CD4-positive, alpha-beta memory T cell (primary cell): ENCODE results near the gene GSPT2. TPM values are rescaled to one million over a fixed set of nuclear protein-coding genes. Genes with fewer than 3 reads are reported as not detected.
"Not testable (repeated sequence)": the region's sequence is repeated elsewhere in the genome, so short reads cannot be mapped to it uniquely, and the experiment has no call there.

ENCODE experiments used
- CTCF ChIA-PET: fragments of 350-600 bp; sonication (Branson Sonifier 250); formaldehyde crosslinking; loops from one replicate; lab custom pipeline; 2021; ENCODE audit warnings: inconsistent platforms; ENCODE audit not compliant: partially characterized antibody; lab: Charles Lee
- POLR2A ChIA-PET: fragments of 350-600 bp; sonication (Branson Sonifier 250); formaldehyde crosslinking; loops from one replicate; lab custom pipeline; 2021; ENCODE audit not compliant: partially characterized antibody; lab: Charles Lee
- DNase-seq, 5 donors: peaks; one replicate each; pipeline versions ENCODE4 v3.0.0 to v3.0.0-alpha.2; 2020 to 2022; ENCODE audit warnings: mixed read lengths in 1 of 5
- H3K27ac ChIP-seq: one replicate; pipeline ENCODE4 v1.7.0; 2013; ENCODE audit warnings: low read depth, low read length
- H3K27me3 ChIP-seq: 2 replicates; pipeline ENCODE4 v1.7.0; 2013; ENCODE audit warnings: mild to moderate bottlenecking, low read length, moderate library complexity; ENCODE audit not compliant: insufficient read depth
- H3K36me3 ChIP-seq: 2 replicates; pipeline ENCODE4 v1.7.0; 2013; ENCODE audit warnings: mild to moderate bottlenecking, low read length, moderate library complexity; ENCODE audit not compliant: insufficient read depth
- H3K4me1 ChIP-seq: 2 replicates; pipeline ENCODE4 v1.7.0; 2013; ENCODE audit warnings: mild to moderate bottlenecking, low read length, moderate library complexity; ENCODE audit not compliant: insufficient read depth
- H3K4me3 ChIP-seq, 2 donors: one replicate each; pipeline ENCODE4 v1.7.0; 2013; ENCODE audit warnings: low read length in 2 of 2, mild to moderate bottlenecking in 1 of 2
- H3K9me3 ChIP-seq, 2 donors: one replicate each; pipeline ENCODE4 v1.7.0; 2013; ENCODE audit warnings: low read length in 2 of 2, control low read depth in 1 of 2; ENCODE audit not compliant: control insufficient read depth in 1 of 2
- H3K27ac Mint-ChIP-seq, 7 donors: one replicate each; pipeline ENCODE4 v1.8.0; 2020 to 2021; ENCODE audit warnings: mixed read lengths in 7 of 7, mild to moderate bottlenecking in 6 of 7, inconsistent platforms in 3 of 7, moderate library complexity in 3 of 7
- H3K27me3 Mint-ChIP-seq, 2 donors: one replicate each; pipeline ENCODE4 v1.8.0; 2020 to 2021; ENCODE audit warnings: mixed read lengths in 2 of 2
- H3K36me3 Mint-ChIP-seq, 2 donors: one replicate each; pipeline ENCODE4 v1.8.0; 2020 to 2021; ENCODE audit warnings: mixed read lengths in 2 of 2, inconsistent platforms in 1 of 2, mild to moderate bottlenecking in 1 of 2
- H3K4me1 Mint-ChIP-seq, 4 donors: one replicate each; pipeline ENCODE4 v1.8.0; 2020 to 2021; ENCODE audit warnings: mixed read lengths in 4 of 4, mild to moderate bottlenecking in 1 of 4
- H3K4me3 Mint-ChIP-seq, 8 donors: one replicate each; pipeline ENCODE4 v1.8.0; 2020 to 2021; ENCODE audit warnings: mixed read lengths in 8 of 8, mild to moderate bottlenecking in 7 of 8, moderate library complexity in 6 of 8, inconsistent platforms in 3 of 8
- H3K9me3 Mint-ChIP-seq, 8 donors: one replicate each; pipeline ENCODE4 v1.8.0; 2020 to 2021; ENCODE audit warnings: mixed read lengths in 8 of 8, mild to moderate bottlenecking in 5 of 8, inconsistent platforms in 3 of 8, moderate library complexity in 1 of 8
- intact Hi-C: fragments of 100-400 bp; cut with micrococcal nuclease; formaldehyde crosslinking; loops from one replicate; pipeline ENCODE4 v1.15.1; 2023
- polyA plus RNA-seq, 2 donors: library from polyadenylated mRNA; unstranded; fragments of 300-500 nt; fragmentation: Illumina TruSeq; gene quantifications; one replicate each; pipeline ENCODE4 v1.2.3, GENCODE V29; 2021
- total RNA-seq, 2 experiments: library from RNA; stranded (reverse); gene quantifications; one replicate each; pipeline ENCODE4 v1.2.3, GENCODE V29; 2021

Gene GSPT2
- total RNA-seq (10 to 100 TPM; 12.0 to 13.1 TPM), polyA plus RNA-seq (1 to 10 TPM; 7.3 to 8.3 TPM)

DNA sequence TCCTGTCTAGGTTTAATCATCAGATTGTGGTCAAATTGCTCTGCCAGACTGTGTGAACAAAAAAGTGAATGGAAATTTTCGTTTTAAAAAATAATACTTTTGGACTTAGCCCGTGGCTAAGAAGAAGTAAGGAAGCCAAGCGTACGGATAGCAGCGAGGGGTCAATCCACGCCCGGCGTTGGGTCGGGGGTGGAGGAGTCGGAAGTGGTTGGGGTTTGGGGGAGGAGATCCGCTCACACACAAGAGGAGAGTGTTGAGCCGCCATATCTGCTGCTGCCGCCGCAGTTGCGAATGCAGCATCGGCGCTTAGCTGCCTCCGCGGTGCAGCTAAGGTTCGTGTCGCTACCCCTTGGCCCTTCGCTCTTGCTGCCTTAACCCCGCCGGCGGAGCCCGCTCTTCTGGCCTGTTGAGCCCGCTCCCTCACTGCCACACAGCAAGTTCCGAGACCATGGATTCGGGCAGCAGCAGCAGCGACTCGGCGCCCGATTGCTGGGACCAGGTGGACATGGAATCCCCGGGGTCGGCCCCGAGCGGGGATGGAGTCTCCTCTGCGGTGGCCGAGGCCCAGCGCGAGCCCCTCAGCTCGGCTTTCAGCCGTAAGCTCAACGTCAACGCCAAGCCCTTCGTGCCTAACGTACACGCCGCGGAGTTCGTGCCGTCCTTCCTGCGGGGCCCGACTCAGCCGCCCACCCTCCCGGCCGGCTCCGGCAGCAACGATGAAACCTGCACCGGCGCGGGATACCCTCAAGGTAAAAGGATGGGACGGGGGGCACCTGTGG, at the start of gene GSPT2:
TSS of gene GSPT2 (plus strand) at position 264 of the 779 bp plus-strand sequence. CDS start at position 449, 185 bp downstream.
- ChIA-PET POLR2A (interaction anchor here (0.9 to 2.0 kb wide), 2 partner anchors 59 to 518 kb away, joined by 4 to 8 read pairs; no protein-coding TSS in a partner anchor), CTCF (no interaction called here)
- Mint-ChIP-seq H3K27ac (peak within 1 kb of the TSS; percentile 62 to 92 (median 82)), H3K4me1 (peaks cover 8 to 24% (median 19%) of the 10 kb centered on the region in 4 donors), H3K4me3 (peak within 1 kb of the TSS; percentile 85 to 93 (median 89)), H3K36me3 (peaks cover 17 to 20% of the 10 kb centered on the region in 2 donors), H3K27me3 (peaks cover 0 to 4% of the 10 kb centered on the region in 2 donors), H3K9me3 (peaks cover 0 to 46% (median 22%) of the 10 kb centered on the region in 8 donors)
- Histone ChIP-seq H3K36me3 (no peaks in the 10 kb centered on the region), H3K4me3 (peak within 1 kb of the TSS; percentile 52 to 66), H3K27ac (no peak within 1 kb of the TSS), H3K9me3 (peaks cover 3 to 18% of the 10 kb centered on the region in 2 donors), H3K4me1 (peaks cover 17% of the 10 kb centered on the region), H3K27me3 (no peaks in the 10 kb centered on the region)
- intact Hi-C loops = loop anchor here (2.0 kb wide), 1 partner anchor 59 kb away; no protein-coding TSS in a partner anchor
- DNase-seq = peak; percentile 43 to 57 (median 52)

DNA sequence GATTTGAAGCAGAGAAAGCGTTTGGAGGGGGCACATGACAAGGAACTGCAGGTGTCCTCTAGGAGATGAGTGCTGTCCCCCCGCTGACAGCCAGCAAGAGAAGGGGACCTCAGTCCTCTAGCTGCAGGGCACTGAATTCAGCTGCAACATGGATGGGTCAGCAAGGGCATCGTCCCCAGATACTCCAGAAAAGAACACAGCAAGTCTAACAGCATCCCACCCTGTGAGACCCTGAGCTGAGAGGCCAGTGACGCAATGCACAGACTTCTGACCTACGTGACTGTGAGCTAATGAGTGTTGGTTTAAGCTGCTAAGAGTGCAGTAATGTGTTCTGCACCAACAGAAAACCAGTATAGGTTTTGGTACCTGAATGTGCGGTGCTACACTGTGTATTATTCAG, 49.0 kb upstream of the GSPT2 start:
- no peak overlapping the region for H3K27ac Mint-ChIP-seq
- Histone ChIP-seq H3K27me3 (no peaks in the 10 kb centered on the region), H3K36me3 (no peaks in the 10 kb centered on the region), H3K4me1 (no peaks in the 10 kb centered on the region), H3K27ac (no peak overlapping the region), H3K9me3 (no peaks in the 10 kb centered on the region), H3K4me3 (no peak overlapping the region)
- POLR2A ChIA-PET = no interaction called here
- no peaks in the 10 kb centered on the region for H3K9me3 Mint-ChIP-seq
- H3K4me1 Mint-ChIP-seq = no peaks in the 10 kb centered on the region
- H3K27me3 Mint-ChIP-seq = peaks cover 0 to 10% of the 10 kb centered on the region in 2 donors
- intact Hi-C loops = no loop called here
- H3K4me3 Mint-ChIP-seq = no peak overlapping the region
- no peaks in the 10 kb centered on the region for H3K36me3 Mint-ChIP-seq
- DNase-seq = no peak
- CTCF ChIA-PET = no interaction called here

DNA sequence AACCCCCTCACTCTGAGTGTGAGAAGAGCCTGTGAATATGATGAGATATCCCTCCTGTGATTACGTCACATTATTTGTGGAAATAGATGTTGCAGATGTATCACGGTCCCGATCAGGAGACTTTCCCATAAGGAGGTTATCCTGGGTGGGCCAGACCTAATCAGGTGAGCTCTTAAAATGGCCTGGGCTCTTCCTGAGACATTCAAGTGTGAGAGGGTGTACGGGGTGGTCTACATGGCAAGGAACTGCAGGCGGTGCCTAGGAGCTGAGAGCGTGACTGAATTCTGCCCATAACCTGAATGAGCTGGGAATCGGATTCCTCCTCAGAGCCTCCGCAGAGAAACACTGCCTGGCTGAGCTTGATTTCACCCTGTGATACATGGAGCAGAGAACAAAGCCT, 45.8 kb upstream of the GSPT2 start:
- no peaks in the 10 kb centered on the region for H3K36me3 Mint-ChIP-seq
- intact Hi-C loops = no loop called here
- DNase-seq = no peak
- H3K9me3 Mint-ChIP-seq = no peaks in the 10 kb centered on the region
- Histone ChIP-seq H3K27ac (no peak overlapping the region), H3K9me3 (no peaks in the 10 kb centered on the region), H3K4me1 (no peaks in the 10 kb centered on the region), H3K36me3 (no peaks in the 10 kb centered on the region), H3K4me3 (no peak overlapping the region), H3K27me3 (no peaks in the 10 kb centered on the region)
- no peaks in the 10 kb centered on the region for H3K4me1 Mint-ChIP-seq
- H3K4me3 Mint-ChIP-seq = no peak overlapping the region
- ChIA-PET POLR2A (no interaction called here), CTCF (no interaction called here)
- H3K27me3 Mint-ChIP-seq = peaks cover 0 to 14% of the 10 kb centered on the region in 2 donors
- no peak overlapping the region for H3K27ac Mint-ChIP-seq

DNA sequence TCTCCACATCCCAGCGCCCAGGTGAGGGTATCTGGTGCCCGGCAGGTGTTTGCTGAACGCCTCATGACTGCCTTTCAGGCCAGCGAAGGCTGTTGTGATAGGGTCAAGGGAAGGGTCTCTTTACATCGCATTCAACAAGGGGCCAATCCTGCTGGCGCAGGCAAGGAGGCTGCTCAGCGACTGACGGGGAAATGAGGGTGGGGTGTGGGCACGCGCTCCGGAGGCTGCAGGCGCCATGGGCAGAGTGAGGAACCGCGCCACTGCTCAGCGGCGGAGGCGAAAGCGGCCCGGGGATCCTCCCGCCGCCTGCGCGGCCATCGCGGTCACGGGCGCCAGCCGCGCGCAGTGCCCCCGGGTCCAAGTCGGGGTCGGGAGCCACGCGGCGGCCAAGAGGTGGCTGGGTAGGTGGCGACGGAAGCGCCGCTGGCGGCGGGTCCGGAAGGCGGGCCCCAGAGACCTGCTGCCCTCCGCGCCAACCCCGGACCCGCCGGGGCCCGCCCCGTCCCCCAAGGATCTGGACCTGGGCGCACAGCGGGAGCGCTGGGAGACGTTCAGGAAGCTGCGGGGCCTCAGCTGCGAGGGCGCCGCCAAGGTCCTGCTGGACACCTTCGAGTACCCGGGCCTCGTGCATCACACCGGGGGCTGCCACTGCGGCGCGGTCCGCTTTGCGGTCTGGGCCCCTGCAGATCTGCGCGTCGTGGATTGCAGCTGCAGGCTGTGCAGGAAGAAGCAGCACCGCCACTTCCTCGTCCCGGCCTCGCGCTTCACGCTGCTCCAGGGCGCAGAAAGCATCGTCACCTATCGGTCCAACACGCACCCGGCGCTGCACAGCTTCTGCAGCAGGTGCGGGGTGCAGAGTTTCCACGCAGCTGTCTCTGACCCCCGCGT, 32.7 kb upstream of the GSPT2 start, which contains the start of gene CENPVL1:
TSS of gene CENPVL1 (plus strand) at position 236 of the 888 bp plus-strand sequence. CDS start at position 236, 0 bp downstream.
- DNase-seq, H3K4me3 ChIP-seq, POLR2A ChIA-PET, H3K27ac ChIP-seq, H3K4me1 Mint-ChIP-seq, H3K27ac Mint-ChIP-seq, H3K9me3 ChIP-seq, H3K27me3 Mint-ChIP-seq, H3K4me1 ChIP-seq, CTCF ChIA-PET, H3K27me3 ChIP-seq, H3K9me3 Mint-ChIP-seq, H3K4me3 Mint-ChIP-seq, H3K36me3 ChIP-seq, intact Hi-C loops, H3K36me3 Mint-ChIP-seq: not testable (repeated sequence)

DNA sequence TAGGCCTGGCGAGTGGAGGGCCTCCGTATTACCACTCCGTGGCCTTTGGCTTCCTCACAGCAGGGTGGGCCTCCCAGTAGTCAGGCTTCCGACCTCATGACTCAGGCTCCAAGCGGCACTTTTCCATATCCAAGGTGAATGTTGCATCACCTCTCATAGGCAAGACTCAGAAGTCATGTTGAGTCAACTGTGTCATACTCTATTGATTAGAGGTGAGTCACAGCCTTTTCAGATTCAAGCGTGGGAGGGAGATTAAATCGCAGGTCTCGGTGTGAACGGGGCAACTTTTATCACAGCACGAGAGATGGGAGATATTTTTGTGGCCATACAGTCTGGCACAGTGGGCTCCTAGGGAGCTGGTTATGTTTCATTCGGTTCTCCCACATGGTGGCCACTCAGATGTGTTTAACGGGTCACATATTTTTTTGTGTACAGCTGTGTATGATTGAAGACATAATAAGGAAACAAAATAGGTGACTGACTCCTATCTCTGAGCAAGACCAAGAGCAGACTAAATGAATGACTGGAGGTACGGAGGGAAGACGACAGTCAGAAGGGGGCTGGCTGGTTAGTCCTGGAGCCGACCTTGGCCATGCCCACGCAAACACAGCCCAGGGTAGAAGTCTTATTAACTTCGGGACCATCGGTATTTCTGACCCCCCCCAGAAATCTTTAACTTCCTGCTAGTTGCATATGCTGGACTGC, 30.1 kb upstream of the GSPT2 start:
- H3K4me3 ChIP-seq, CTCF ChIA-PET, H3K27ac ChIP-seq, H3K36me3 ChIP-seq, H3K27ac Mint-ChIP-seq, H3K27me3 Mint-ChIP-seq, H3K9me3 Mint-ChIP-seq, H3K4me3 Mint-ChIP-seq, DNase-seq, POLR2A ChIA-PET, H3K36me3 Mint-ChIP-seq, H3K4me1 ChIP-seq, H3K9me3 ChIP-seq, H3K27me3 ChIP-seq, H3K4me1 Mint-ChIP-seq, intact Hi-C loops: not testable (repeated sequence)

DNA sequence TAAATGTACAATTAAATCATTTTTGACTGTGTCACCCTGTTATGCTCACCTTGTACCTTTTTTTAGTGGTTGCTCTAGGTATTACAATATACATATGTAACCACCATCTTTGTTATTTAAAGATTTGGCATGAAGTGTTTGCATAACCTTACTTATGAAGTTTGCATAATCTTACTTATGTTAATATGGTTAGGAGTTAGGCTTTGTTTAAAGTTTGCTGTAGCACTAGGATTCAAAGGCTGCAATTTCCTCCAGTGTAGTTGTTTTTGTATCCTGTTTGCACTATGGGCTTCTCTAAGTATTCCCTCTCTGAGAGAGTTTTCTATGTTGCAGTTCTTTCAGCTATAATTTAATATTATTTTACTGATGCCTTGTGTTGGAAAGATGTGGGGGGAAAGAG, 15.0 kb upstream of the GSPT2 start:
- H3K4me1 ChIP-seq = no peaks in the 10 kb centered on the region
- Mint-ChIP-seq H3K4me1 (no peaks in the 10 kb centered on the region), H3K27ac (no peak overlapping the region), H3K36me3 (no peaks in the 10 kb centered on the region), H3K27me3 (peaks cover 0 to 9% of the 10 kb centered on the region in 2 donors), H3K4me3 (no peak overlapping the region), H3K9me3 (no peaks in the 10 kb centered on the region)
- no peak for DNase-seq
- no peak overlapping the region for H3K27ac ChIP-seq
- H3K4me3 ChIP-seq = no peak overlapping the region
- CTCF ChIA-PET = no interaction called here
- POLR2A ChIA-PET = no interaction called here
- intact Hi-C loops = no loop called here
- H3K9me3 ChIP-seq = no peaks in the 10 kb centered on the region
- H3K27me3 ChIP-seq = no peaks in the 10 kb centered on the region
- no peaks in the 10 kb centered on the region for H3K36me3 ChIP-seq
